Adipose tissue (tissue), 3 donors: Measurements from ENCODE around the gene TSPAN11. TPM values are rescaled to one million over a fixed set of nuclear protein-coding genes. Genes with fewer than 3 reads are reported as not detected.

Experiments
- H3K27ac ChIP-seq: one replicate; pipeline ENCODE4 v1.5.1; 2013; ENCODE audit warnings: low read depth, low read length
- WGBS, 3 donors: extraction: QIAGEN DNeasy Blood & Tissue Kit; methylation state at CpG; one replicate each; pipeline ENCODE4 v1.1.7; 2013; 5-methylcytosine and 5-hydroxymethylcytosine counted together
- polyA plus RNA-seq, 3 donors: library from polyadenylated mRNA; stranded (reverse); fragments of 200-250 nt; gene quantifications; one replicate each; pipeline ENCODE4 v1.2.3, GENCODE V29; 2013
- donor health status: healthy with polysubstance abuse.
- donor health status: Bipolar disorder and iron deficiency.
- donor health status: healthy.

Gene TSPAN11
- polyA plus RNA-seq, 3 donors, result 0.10 to 1.8 (median 0.89) TPM

DNA sequence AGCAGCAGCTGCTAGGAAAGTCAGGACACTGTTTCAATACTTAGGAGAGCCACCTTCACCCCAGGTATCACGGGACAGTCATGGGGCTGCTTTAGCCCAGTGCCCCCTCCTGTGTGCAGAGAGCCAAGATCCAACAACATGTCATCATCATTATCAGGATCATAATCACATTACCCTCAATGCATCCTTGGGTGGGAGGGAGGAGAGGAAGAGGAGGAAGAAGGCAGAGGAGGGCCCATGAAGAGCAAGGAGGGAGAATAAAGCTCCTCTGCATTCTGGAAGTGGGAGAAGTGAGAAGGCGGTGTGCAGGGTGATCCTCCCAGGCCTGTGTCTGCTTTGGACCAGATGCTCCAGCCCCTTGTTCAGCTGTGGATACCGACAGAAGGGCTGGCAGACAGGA is 64.2 kb downstream of the TSPAN11 start:
- no peak overlapping the region for H3K27ac ChIP-seq
- WGBS, 3 donors, result 88 to 92% (median 92%) methylated on average over 3 of the region's 3 CpGs

- WGBS, 3 donors, result 87 to 94% (median 93%) methylated on average over 4 of the region's 4 CpGs
- no peak overlapping the region for H3K27ac ChIP-seq
These were observed 64.9 kb downstream of the TSPAN11 start for GRCh38 chr12:30991466-30991865.

DNA sequence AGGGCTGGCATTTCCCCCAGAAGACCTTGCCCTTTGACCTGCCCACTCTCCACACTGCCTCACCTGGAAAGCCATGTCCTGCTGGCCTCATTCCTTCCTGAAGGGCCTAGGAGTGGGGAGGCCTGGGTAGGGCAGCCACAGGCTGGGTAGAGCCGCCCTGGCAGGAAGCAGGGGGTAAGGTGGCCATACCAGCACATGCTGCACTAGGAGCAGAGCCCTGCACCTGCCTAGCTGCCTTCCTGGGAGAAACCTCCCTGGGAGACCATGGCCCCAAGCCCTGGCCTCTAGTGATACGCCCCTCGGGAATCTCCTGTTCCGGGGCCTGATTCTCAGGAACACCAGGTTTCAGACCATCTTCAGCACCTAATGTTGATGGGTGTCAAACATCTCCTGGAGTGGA is 65.8 kb downstream of the TSPAN11 start:
- 86 to 99% (median 98%) methylated on average over 4 of the region's 4 CpGs for WGBS, 3 donors
- no peak overlapping the region for H3K27ac ChIP-seq

- H3K27ac ChIP-seq, result no peak overlapping the region
- WGBS, 3 donors, result 84 to 90% (median 85%) methylated on average over 4 of the region's 4 CpGs
These were observed 67.2 kb downstream of the TSPAN11 start for GRCh38 chr12:30993766-30994165.

- 84 to 86% (median 86%) methylated on average over 13 of the region's 13 CpGs for WGBS, 3 donors
- H3K27ac ChIP-seq, result no peak overlapping the region
These were observed 67.7 kb downstream of the TSPAN11 start for GRCh38 chr12:30994274-30994673.

- 85 to 90% (median 86%) methylated on average over 2 of the region's 2 CpGs for WGBS, 3 donors
- H3K27ac ChIP-seq, result no peak overlapping the region
These were observed 69.7 kb downstream of the TSPAN11 start for GRCh38 chr12:30996255-30996654.

DNA sequence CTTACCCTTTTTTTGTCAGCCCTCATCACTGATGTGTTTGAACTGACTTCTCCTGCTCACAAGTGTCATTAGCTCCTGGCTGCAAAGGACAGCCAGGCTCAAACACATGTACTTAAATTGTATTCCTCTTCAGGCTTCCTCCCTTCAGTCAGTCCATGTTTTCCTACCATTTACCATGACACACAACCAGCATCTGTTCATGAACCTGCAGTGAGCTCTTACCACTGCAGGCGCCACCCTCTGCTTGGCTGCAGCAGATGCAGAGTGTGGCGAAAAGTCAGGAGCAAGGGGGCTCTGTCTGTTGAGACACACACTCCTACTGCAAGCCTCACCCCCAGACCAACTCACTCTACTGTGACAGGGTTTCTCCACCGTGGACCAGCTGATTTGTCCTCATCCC is 70.2 kb downstream of the TSPAN11 start:
- WGBS, 3 donors, result 89 to 92% (median 91%) methylated on average over 3 of the region's 3 CpGs
- H3K27ac ChIP-seq, result no peak overlapping the region

DNA sequence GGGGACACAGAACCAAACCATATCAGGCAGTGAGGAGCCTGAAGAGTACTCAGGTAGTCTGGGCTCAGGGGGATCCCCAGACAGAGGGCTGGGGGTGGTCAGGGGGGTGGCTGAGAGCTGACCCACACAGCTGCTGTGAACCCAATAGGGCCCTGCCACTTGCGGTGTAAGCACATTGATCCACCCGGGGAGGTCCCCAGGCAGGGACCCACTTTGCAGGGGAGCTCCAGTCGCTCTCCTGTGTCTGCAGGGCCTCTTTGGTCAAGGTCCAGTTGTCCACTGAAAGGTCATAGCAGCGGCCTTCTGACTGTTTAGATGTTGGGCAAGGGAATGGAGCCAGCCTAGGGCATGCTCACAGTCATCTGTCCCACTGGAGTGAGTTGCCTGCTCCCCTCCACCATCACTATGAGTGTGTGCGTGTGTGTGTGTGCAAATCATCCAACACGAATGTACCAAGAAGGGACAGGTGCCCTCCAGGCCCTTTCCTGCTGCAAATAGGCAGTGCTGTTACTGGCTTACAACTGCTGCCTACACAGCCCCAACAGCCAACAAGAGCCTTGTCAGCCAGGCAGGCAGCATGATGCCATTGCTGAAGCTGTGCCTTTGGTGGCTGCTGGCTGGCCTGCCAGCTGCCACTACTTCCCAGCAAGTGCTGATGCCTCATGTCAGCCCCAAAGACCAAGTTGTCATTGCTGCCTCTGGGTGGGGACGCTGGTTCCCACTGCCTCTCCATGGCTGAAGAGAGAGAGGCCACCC is 71.3 kb downstream of the TSPAN11 start:
- WGBS, 3 donors, result 92 to 94% (median 92%) methylated on average over 7 of the region's 7 CpGs
- H3K27ac ChIP-seq, result no peak overlapping the region

GRCh38 chr12:30999011-30999410 is 72.5 kb downstream of the TSPAN11 start:
- WGBS, 3 donors, result 94 to 95% (median 95%) methylated on average over 6 of the region's 6 CpGs
- H3K27ac ChIP-seq, result no peak overlapping the region

DNA sequence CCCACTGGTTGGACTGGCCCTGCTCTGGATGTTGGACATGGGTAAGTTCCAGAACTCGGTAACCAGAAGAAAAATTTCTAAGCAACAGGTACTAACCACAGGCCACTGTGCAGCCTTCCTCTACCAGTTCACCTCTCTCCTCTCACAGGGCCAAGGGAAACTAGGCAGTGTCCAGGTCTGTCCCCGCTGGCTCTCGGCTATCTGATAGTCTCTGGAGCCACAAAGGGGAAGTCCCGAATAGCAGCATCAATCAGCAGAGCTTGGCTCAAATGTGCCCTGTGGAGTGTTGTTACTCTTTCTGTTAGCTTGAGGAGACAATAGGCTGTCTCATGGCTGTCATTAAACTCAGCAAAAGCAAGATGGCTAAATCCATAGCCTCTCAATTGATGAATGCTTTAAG is 73.2 kb downstream of the TSPAN11 start:
- H3K27ac ChIP-seq, result no peak overlapping the region
- WGBS, 3 donors, result 77 to 88% (median 83%) methylated on average over 4 of the region's 4 CpGs

DNA sequence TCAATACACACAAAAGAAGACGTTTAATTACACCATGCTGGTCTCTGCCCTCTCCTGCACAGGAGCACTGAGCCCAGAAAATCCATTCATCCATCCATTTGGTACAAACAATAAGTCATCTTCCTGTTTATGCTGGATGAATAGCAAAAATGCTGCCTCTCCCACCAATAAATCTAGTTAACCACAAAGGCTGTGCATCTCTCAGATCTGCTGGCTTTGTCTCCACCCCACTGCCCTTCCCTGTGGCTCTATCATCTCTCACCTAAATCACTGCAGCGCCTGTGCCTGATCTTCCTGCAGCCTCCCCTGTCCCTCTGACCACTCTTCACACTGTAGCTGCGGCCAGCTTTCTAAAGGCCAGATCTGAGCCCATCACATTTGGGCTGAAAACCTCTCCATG is 74.2 kb downstream of the TSPAN11 start:
- 71 to 77% (median 77%) methylated on average over 3 of the region's 3 CpGs for WGBS, 3 donors
- no peak overlapping the region for H3K27ac ChIP-seq

GRCh38 chr12:31001581-31002360 is 75.2 kb downstream of the TSPAN11 start:
- WGBS, 3 donors, result 88 to 91% (median 89%) methylated on average over 9 of the region's 9 CpGs
- no peak overlapping the region for H3K27ac ChIP-seq

GRCh38 chr12:31002361-31002725 is 75.8 kb downstream of the TSPAN11 start:
- 77 to 87% (median 84%) methylated on average over 5 of the region's 5 CpGs for WGBS, 3 donors
- H3K27ac ChIP-seq, result no peak overlapping the region

GRCh38 chr12:31002999-31003398 is 76.5 kb downstream of the TSPAN11 start:
- WGBS, 3 donors, result 70 to 80% (median 80%) methylated on average over 1 of the region's 1 CpG
- H3K27ac ChIP-seq, result no peak overlapping the region

- no peak overlapping the region for H3K27ac ChIP-seq
- 92 to 96% (median 94%) methylated on average over 7 of the region's 7 CpGs for WGBS, 3 donors
These were observed 77.5 kb downstream of the TSPAN11 start for GRCh38 chr12:31003861-31004640.

DNA sequence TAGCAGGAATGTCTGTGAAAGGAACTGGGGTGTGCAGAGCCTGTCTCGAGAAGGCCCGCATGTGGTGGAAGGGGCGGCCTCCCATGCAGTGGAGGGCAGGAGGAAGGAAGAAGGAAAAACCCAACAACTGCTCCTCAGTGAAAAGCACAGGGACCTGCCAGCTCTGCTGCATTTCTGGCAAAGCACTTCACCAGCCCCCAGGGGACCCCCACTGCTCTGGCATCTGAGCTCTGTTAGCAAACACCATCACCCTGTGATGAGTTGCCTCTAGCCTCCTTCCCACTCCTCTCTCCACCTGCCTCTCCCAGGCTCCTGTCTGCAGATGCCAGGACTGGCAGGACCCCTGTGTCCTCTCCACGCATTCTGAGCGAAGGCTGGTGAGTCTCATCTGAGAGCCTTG is 78.1 kb downstream of the TSPAN11 start:
- H3K27ac ChIP-seq, result no peak overlapping the region
- 86 to 95% (median 90%) methylated on average over 5 of the region's 5 CpGs for WGBS, 3 donors

- no peak overlapping the region for H3K27ac ChIP-seq
- WGBS, 3 donors, result 89 to 93% (median 90%) methylated on average over 15 of the region's 15 CpGs
These were observed 78.9 kb downstream of the TSPAN11 start for GRCh38 chr12:31005256-31005943.

DNA sequence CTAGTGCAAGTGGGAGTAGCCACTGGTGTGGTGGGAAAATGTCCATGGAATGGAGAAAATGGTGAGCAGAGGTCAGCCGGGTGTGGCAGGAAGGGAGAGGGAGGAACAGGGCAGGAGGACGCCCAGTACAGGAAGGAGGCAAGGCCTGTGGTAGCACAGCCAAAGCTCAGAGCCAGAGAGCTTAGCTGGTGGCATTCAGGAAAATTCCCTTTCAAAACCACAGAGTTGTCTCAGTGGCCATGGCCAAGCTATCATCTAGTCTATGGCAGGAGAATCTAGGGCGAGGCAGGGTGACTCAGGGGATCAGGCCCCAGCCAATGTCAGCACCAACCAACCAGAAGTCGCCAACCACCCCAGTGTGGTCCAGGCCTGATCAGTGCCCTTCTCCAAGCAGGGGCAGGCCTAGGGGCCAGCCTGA is 79.4 kb downstream of the TSPAN11 start:
- WGBS, 3 donors, result 73 to 86% (median 85%) methylated on average over 4 of the region's 4 CpGs
- H3K27ac ChIP-seq, result no peak overlapping the region
